Forelimb muscle (tissue), 1 donor: ENCODE data around the gene PRMT2. TPM values are rescaled to one million over a fixed set of nuclear protein-coding genes. Genes with fewer than 3 reads are reported as not detected.

Experiments
- DNase-seq: peaks from one replicate; pipeline ENCODE4 v3.0.0-alpha.2; 2013; ENCODE audit warnings: low read depth
- polyA plus RNA-seq: library from polyadenylated mRNA; unstranded; fragments of 120-200 nt; gene quantifications from one replicate; pipeline ENCODE4 v1.2.1, GENCODE V29; 2013; ENCODE audit not compliant: insufficient read length

Gene PRMT2
- polyA plus RNA-seq, 1 donor = 116 TPM

GRCh38 chr21:46641656-46642055 is 6.2 kb downstream of the PRMT2 start:
- DNase-seq = no peak

- DNase-seq = no peak
These were observed 8.1 kb downstream of the PRMT2 start for GRCh38 chr21:46643379-46644177.

- no peak for DNase-seq
These were observed 10.4 kb downstream of the PRMT2 start for GRCh38 chr21:46645840-46646239.

GRCh38 chr21:46646541-46647154 is 11.2 kb downstream of the PRMT2 start:
- DNase-seq = no peak

- DNase-seq = no peak
These were observed 13.1 kb downstream of the PRMT2 start for GRCh38 chr21:46648539-46648938.

- no peak for DNase-seq
These were observed 13.9 kb downstream of the PRMT2 start for GRCh38 chr21:46649356-46649755.

GRCh38 chr21:46650476-46651098 is 15.1 kb downstream of the PRMT2 start:
- DNase-seq = no peak

GRCh38 chr21:46651121-46651520 is 15.6 kb downstream of the PRMT2 start:
- DNase-seq = no peak

GRCh38 chr21:46655230-46655629 is 19.8 kb downstream of the PRMT2 start:
- DNase-seq = no peak

GRCh38 chr21:46656820-46657219 is 21.3 kb downstream of the PRMT2 start:
- no peak for DNase-seq

GRCh38 chr21:46660505-46660904 is 25.0 kb downstream of the PRMT2 start:
- no peak for DNase-seq

GRCh38 chr21:46661211-46661625 is 25.7 kb downstream of the PRMT2 start:
- peak; percentile 17 for DNase-seq

- no peak for DNase-seq
These were observed 26.3 kb downstream of the PRMT2 start for GRCh38 chr21:46661642-46662366.

GRCh38 chr21:46662367-46662654 is 26.8 kb downstream of the PRMT2 start:
- DNase-seq = no peak

GRCh38 chr21:46662765-46663500 is 27.5 kb downstream of the PRMT2 start:
- no peak for DNase-seq

- DNase-seq = no peak
These were observed 28.3 kb downstream of the PRMT2 start for GRCh38 chr21:46663754-46664153.

GRCh38 chr21:46664316-46664995 is 29.0 kb downstream of the PRMT2 start:
- no peak for DNase-seq

GRCh38 chr21:46665566-46665965 is 30.1 kb downstream of the PRMT2 start:
- no peak for DNase-seq

- no peak for DNase-seq
These were observed 31.7 kb downstream of the PRMT2 start for GRCh38 chr21:46666941-46667740.

GRCh38 chr21:46667741-46668380 is 32.4 kb downstream of the PRMT2 start:
- DNase-seq = no peak
